Mammary epithelial cell (primary cell): ENCODE measurements around the gene SOX5.
"Not testable (repeated sequence)": the region's sequence is repeated elsewhere in the genome, so short reads cannot be mapped to it uniquely, and the experiment has no call there.

Experiments
- CTCF ChIP-seq, 2 donors: IDR thresholded peaks in 1 of 2; conservative IDR thresholded peaks in 1 of 2; 2 replicates each; pipeline ENCODE4 v1.5.1; 2011 to 2012; ENCODE audit warnings: inconsistent platforms in 2 of 2, low read length in 2 of 2, mild to moderate bottlenecking in 2 of 2, control low read depth in 1 of 2, low read depth in 1 of 2; ENCODE audit not compliant: insufficient read depth in 1 of 2; ENCODE audit errors: extremely low read depth in 1 of 2
- EZH2 ChIP-seq: IDR thresholded peaks from 2 replicates; pipeline ENCODE4 v1.6.1; 2012; ENCODE audit warnings: low read length, inconsistent platforms, borderline replicate concordance

GRCh38 chr12:23509832-23510231, 439.6 kb downstream of the SOX5 start:
- TF ChIP-seq CTCF (conservative IDR thresholded peaks at IDR 0.05 in 1 of 2, IDR thresholded peaks at IDR 0.05 in 1 of 2; ENCODE audit: extremely low read depth in 1 of 2, insufficient read depth in 1 of 2, low read depth in 1 of 2, low read length in 2 of 2); EZH2: not testable (repeated sequence)
